ENCODE data around the gene RSPRY1. TPM values are rescaled to one million over a fixed set of nuclear protein-coding genes. Genes with fewer than 3 reads are reported as not detected.
A peak's percentile ranks its signal among the peaks of the same experiment; 100 is the strongest.

RSPRY1 gene
- total RNA-seq, 4 donors from 2014 or later: 28.2 to 31.8 (median 29.5) TPM

GRCh38 chr16:57257455-57258070 lies 71.4 kb downstream of the RSPRY1 start:
- Histone ChIP-seq H3K36me3 (peaks cover 0 to 45% of the 10 kb centered on the region in 2 donors), H3K4me1 (peaks cover 0 to 20% (median 3%) of the 10 kb centered on the region in 3 donors), H3K9me3 (no peaks in the 10 kb centered on the region), H3K27me3 (no peaks in the 10 kb centered on the region), H3K4me3 (no peak overlapping the region), H3K27ac (no peak overlapping the region)
- no peak for ATAC-seq
- WGBS, 2 donors (ENCODE audit: low coverage in 1 of 2): 84 to 100% methylated on average over 1 to 7 of the region's 13 CpGs
- TF ChIP-seq EP300 (IDR thresholded peaks at IDR 0.05) (no peak), POLR2AphosphoS5 (IDR thresholded peaks at IDR 0.05) (no peak), POLR2A (IDR thresholded peaks at IDR 0.05) (no peak)
- TF ChIP-seq, protein P1, sequence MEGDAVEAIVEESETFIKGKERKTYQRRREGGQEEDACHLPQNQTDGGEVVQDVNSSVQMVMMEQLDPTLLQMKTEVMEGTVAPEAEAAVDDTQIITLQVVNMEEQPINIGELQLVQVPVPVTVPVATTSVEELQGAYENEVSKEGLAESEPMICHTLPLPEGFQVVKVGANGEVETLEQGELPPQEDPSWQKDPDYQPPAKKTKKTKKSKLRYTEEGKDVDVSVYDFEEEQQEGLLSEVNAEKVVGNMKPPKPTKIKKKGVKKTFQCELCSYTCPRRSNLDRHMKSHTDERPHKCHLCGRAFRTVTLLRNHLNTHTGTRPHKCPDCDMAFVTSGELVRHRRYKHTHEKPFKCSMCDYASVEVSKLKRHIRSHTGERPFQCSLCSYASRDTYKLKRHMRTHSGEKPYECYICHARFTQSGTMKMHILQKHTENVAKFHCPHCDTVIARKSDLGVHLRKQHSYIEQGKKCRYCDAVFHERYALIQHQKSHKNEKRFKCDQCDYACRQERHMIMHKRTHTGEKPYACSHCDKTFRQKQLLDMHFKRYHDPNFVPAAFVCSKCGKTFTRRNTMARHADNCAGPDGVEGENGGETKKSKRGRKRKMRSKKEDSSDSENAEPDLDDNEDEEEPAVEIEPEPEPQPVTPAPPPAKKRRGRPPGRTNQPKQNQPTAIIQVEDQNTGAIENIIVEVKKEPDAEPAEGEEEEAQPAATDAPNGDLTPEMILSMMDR (IDR thresholded peaks at IDR 0.05): no peak

DNA sequence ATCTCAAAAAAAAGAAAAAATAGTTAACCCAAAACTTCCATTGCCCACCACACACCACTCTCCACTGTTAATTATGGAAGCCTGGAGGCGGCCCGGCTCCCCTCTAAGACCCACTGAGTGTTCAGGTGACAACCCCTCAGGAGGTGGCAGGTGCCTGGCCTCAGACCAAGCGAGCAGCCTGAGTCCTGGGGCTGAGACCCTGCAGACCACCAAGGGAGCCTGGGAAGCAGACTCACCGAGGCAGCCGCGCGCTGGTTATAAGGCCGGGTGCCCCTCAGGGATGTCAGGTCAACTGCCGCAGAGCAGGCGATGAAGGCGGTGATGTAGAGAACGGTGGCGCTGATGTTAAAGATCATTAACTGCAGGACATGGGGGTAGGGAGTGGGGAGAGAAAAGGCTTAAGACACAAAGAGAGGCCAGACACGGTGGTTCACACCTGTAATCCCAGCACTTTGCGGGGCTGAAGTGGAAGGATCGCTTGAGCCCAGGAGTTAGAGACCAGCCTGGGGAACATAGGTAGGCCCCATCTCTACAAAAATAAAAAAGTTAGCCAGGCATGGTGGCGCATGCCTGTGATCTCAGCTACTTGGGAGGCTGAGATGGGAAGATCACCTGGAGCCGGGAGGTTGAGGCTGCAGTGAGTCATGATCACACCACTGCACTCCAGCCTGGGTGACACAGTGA lies 72.2 kb downstream of the RSPRY1 start:
- 81 to 100% methylated on average over 2 to 6 of the region's 18 CpGs for WGBS, 2 donors (ENCODE audit: low coverage in 1 of 2)
- H3K27ac ChIP-seq: no peak overlapping the region
- H3K4me1 ChIP-seq: peaks cover 0 to 20% (median 3%) of the 10 kb centered on the region in 3 donors
- no peaks in the 10 kb centered on the region for H3K27me3 ChIP-seq
- no peak overlapping the region for H3K4me3 ChIP-seq
- no peak for ATAC-seq
- no peaks in the 10 kb centered on the region for H3K9me3 ChIP-seq
- TF ChIP-seq, protein P1 (IDR thresholded peaks at IDR 0.05): no peak
- no peak for TF ChIP-seq POLR2A (IDR thresholded peaks at IDR 0.05)
- peaks cover 0 to 37% of the 10 kb centered on the region in 2 donors for H3K36me3 ChIP-seq

- no peaks in the 10 kb centered on the region for H3K27me3 ChIP-seq
- 88% methylated on average over 1 of the region's 1 CpG; no CpG with 5 or more reads in 1 of the 2 donors for WGBS, 2 donors (ENCODE audit: low coverage in 1 of 2)
- peaks cover 0 to 30% of the 10 kb centered on the region in 2 donors for H3K36me3 ChIP-seq
- no peaks in the 10 kb centered on the region for H3K9me3 ChIP-seq
- no peak for TF ChIP-seq POLR2AphosphoS5 (IDR thresholded peaks at IDR 0.05)
- no peak for TF ChIP-seq EP300 (IDR thresholded peaks at IDR 0.05)
- TF ChIP-seq POLR2A (IDR thresholded peaks at IDR 0.05): no peak
- TF ChIP-seq, protein P1 (IDR thresholded peaks at IDR 0.05): no peak
- H3K27ac ChIP-seq: no peak overlapping the region
- ATAC-seq: no peak
- H3K4me1 ChIP-seq: peaks cover 0 to 20% (median 3%) of the 10 kb centered on the region in 3 donors
- H3K4me3 ChIP-seq: no peak overlapping the region
Measured at GRCh38 chr16:57258910-57259475, 72.9 kb downstream of the RSPRY1 start.

DNA sequence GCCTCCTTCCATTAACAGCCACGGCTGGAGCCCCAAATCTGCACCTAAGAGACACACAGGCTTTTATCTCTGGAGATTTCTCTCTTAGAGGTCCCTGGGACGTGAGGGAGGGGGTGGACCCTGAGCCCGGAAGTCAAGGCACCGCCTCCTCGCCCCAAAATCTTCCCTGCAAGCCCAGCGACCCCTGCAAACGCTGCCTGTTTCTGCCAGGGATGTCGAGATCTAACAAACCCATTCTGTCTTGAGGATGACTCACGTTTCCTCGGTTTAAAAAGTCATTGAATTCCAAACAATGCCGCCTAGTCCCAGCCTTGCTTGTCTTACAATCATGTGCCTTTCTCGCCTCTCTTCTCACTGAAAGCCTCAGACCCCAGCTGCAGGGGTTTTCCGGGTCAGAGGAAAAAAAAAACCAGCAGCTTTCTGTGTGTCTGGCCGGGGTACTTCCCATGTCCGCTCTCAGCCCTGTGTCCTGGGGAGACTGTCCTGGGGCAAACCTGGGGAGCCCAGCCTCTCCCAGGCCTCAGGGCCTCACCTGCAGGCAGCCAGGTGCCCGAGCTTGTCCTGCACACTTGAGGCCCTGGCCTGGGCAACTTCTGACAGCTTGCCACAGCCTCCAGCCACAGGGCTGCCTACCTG lies 74.3 kb downstream of the RSPRY1 start:
- Histone ChIP-seq H3K27ac (peak overlapping the region in 3 of 4 donors; percentile 64 to 67 (median 66)), H3K4me3 (no peak overlapping the region), H3K36me3 (peaks cover 0 to 16% of the 10 kb centered on the region in 2 donors), H3K4me1 (peaks cover 0 to 20% (median 3%) of the 10 kb centered on the region in 3 donors), H3K27me3 (no peaks in the 10 kb centered on the region), H3K9me3 (no peaks in the 10 kb centered on the region)
- WGBS, 2 donors (ENCODE audit: low coverage in 1 of 2): 0% methylated on average over 3 of the region's 16 CpGs; no CpG with 5 or more reads in 1 of the 2 donors
- peak; percentile 27 for ATAC-seq
- no peak for TF ChIP-seq POLR2A (IDR thresholded peaks at IDR 0.05)
- TF ChIP-seq, protein P1 (IDR thresholded peaks at IDR 0.05): no peak
- TF ChIP-seq POLR2AphosphoS5 (IDR thresholded peaks at IDR 0.05): no peak
- no peak for TF ChIP-seq EP300 (IDR thresholded peaks at IDR 0.05)

Measured in gastroesophageal sphincter (tissue), 4 donors.